IMR-90 (cell line): ENCODE results near the gene FOXO6. TPM values are rescaled to one million over a fixed set of nuclear protein-coding genes. Genes with fewer than 3 reads are reported as not detected.

Source experiments
- ATAC-seq: fragments of 200-7000 bp; cut with Tn5 transposase; 2 replicates; pipeline ENCODE4 v1.9.1; 2020; ENCODE audit warnings: low read depth, mild to moderate bottlenecking, moderate library complexity
- BruUV-seq: library from RNA; stranded (reverse); fragments of 400-500 nt; replicated peaks from 2 replicates; lab custom pipeline; 2021; lab: Mats Ljungman, UMichigan
- CTCF ChIA-PET: fragments of 300-600 bp; formaldehyde crosslinking; extraction: SDS; loops from one replicate; lab custom pipeline; 2021; ENCODE audit warnings: antibody characterized with exemption; lab: Yijun Ruan, JAX
- POLR2A ChIA-PET: fragments of 300-600 bp; sonication (Branson Sonifier 250); formaldehyde crosslinking; loops from one replicate; lab custom pipeline; 2022; ENCODE audit warnings: antibody characterized with exemption; ENCODE audit not compliant: unreplicated experiment; lab: Charles Lee
- DNase-seq: peaks from one replicate; pipeline ENCODE4 v3.0.0; 2013
- H2AFZ ChIP-seq: replicated peaks from 2 replicates; pipeline ENCODE3; 2013; ENCODE audit warnings: low read length, mild to moderate bottlenecking; ENCODE audit not compliant: poor library complexity
- H2AK5ac ChIP-seq: 2 replicates; pipeline ENCODE4 v1.6.1; 2013; ENCODE audit warnings: low read depth, low read length, inconsistent platforms
- H2AK9ac ChIP-seq: replicated peaks from 2 replicates; pipeline ENCODE3; 2013; ENCODE audit warnings: mild to moderate bottlenecking, low read depth, low read length, moderate library complexity; ENCODE audit not compliant: poor library complexity
- H2BK120ac ChIP-seq: 2 replicates; pipeline ENCODE4 v1.6.1; 2013; ENCODE audit warnings: low read depth, low read length, inconsistent platforms
- H2BK15ac ChIP-seq: 3 replicates; pipeline ENCODE4 v1.6.1; 2013; ENCODE audit warnings: low read depth, low read length, inconsistent platforms
- H2BK20ac ChIP-seq: 2 replicates; pipeline ENCODE4 v1.6.1; 2013; ENCODE audit warnings: low read depth, mild to moderate bottlenecking, inconsistent platforms, low read length, moderate library complexity
- H2BK5ac ChIP-seq: 2 replicates; pipeline ENCODE4 v1.6.1; 2013; ENCODE audit warnings: mild to moderate bottlenecking, low read depth, low read length, inconsistent platforms; ENCODE audit not compliant: poor library complexity, severe bottlenecking
- H3K14ac ChIP-seq: replicated peaks from 2 replicates; pipeline ENCODE4 v1.6.1; 2013; ENCODE audit warnings: low read depth, low read length, inconsistent platforms
- H3K18ac ChIP-seq: 2 replicates; pipeline ENCODE4 v1.6.1; 2013; ENCODE audit warnings: low read depth, low read length, control low read depth
- H3K23ac ChIP-seq: 2 replicates; pipeline ENCODE4 v1.6.1; 2013; ENCODE audit warnings: low read depth, low read length, inconsistent platforms
- H3K27ac ChIP-seq: 2 replicates; pipeline ENCODE4 v1.5.1; 2013; ENCODE audit warnings: mild to moderate bottlenecking, control low read depth, low read length; ENCODE audit not compliant: insufficient read depth
- H3K27me3 ChIP-seq: 2 replicates; pipeline ENCODE4 v1.6.1; 2013; ENCODE audit warnings: low read length; ENCODE audit not compliant: control insufficient read depth, insufficient read depth
- H3K36me3 ChIP-seq: 2 replicates; pipeline ENCODE4 v1.6.1; 2013; ENCODE audit warnings: low read length, mixed read lengths; ENCODE audit not compliant: control insufficient read depth, insufficient read depth
- H3K4ac ChIP-seq: 2 replicates; pipeline ENCODE4 v1.6.1; 2013; ENCODE audit warnings: low read depth, low read length, inconsistent platforms
- H3K4me1 ChIP-seq: 2 replicates; pipeline ENCODE4 v1.6.1; 2013; ENCODE audit warnings: low read length, mixed read lengths; ENCODE audit not compliant: control insufficient read depth, insufficient read depth
- H3K4me2 ChIP-seq: 2 replicates; pipeline ENCODE4 v1.6.1; 2013; ENCODE audit warnings: low read depth, mild to moderate bottlenecking, control low read depth, low read length, moderate library complexity
- H3K4me3 ChIP-seq: 2 replicates; pipeline ENCODE4 v1.5.1; 2013; ENCODE audit warnings: low read depth, mild to moderate bottlenecking, control low read depth, low read length, moderate library complexity; ENCODE audit not compliant: insufficient read depth
- H3K56ac ChIP-seq: 2 replicates; pipeline ENCODE4 v1.6.1; 2013; ENCODE audit warnings: low read length, inconsistent platforms; ENCODE audit not compliant: insufficient read depth; ENCODE audit errors: extremely low read depth
- H3K79me1 ChIP-seq, 2 experiments: 2 replicates each; pipeline ENCODE4 v1.6.1; 2013; ENCODE audit warnings: low read length in 2 of 2, inconsistent platforms in 1 of 2, low read depth in 1 of 2
- H3K9ac ChIP-seq: 2 replicates; pipeline ENCODE4 v1.6.1; 2013; ENCODE audit warnings: low read depth, low read length, control low read depth
- H3K9me1 ChIP-seq: 2 replicates; pipeline ENCODE4 v1.6.1; 2013; ENCODE audit warnings: low read length, inconsistent platforms; ENCODE audit not compliant: insufficient read depth
- H3K9me3 ChIP-seq: 2 replicates; pipeline ENCODE4 v1.6.1; 2013; ENCODE audit warnings: low read length; ENCODE audit not compliant: control insufficient read depth, insufficient read depth
- H4K20me1 ChIP-seq: 2 replicates; pipeline ENCODE4 v1.6.1; 2013; ENCODE audit warnings: low read length, inconsistent platforms; ENCODE audit not compliant: insufficient read depth
- H4K5ac ChIP-seq: 2 replicates; pipeline ENCODE4 v1.6.1; 2013; ENCODE audit warnings: mild to moderate bottlenecking, low read depth, low read length, control low read depth
- H4K8ac ChIP-seq, 2 experiments: 2 replicates each; pipeline ENCODE4 v1.6.1; 2013; ENCODE audit warnings: low read depth in 2 of 2, low read length in 2 of 2, control low read depth in 1 of 2, inconsistent platforms in 1 of 2
- H4K91ac ChIP-seq: 2 replicates; pipeline ENCODE4 v1.6.1; 2013; ENCODE audit warnings: low read depth, low read length, inconsistent platforms; ENCODE audit not compliant: insufficient read depth
- CHD1 ChIP-seq: IDR thresholded peaks from 2 replicates; pipeline ENCODE4 v1.6.1; 2012; ENCODE audit warnings: low read depth, low read length, improper control_type of control experiment
- MAFK ChIP-seq: IDR thresholded peaks from 2 replicates; pipeline ENCODE4 v1.6.1; 2012; ENCODE audit warnings: low read depth, low read length, improper control_type of control experiment
- MAZ ChIP-seq: IDR thresholded peaks from 2 replicates; pipeline ENCODE4 v1.6.1; 2012; ENCODE audit warnings: low read depth, mild to moderate bottlenecking, low read length, improper control_type of control experiment, moderate library complexity, borderline replicate concordance
- NFE2L2 ChIP-seq: fragments of 150-350 bp; IDR thresholded peaks from 2 replicates; pipeline ENCODE4 v1.6.1; 2016; ENCODE audit warnings: low read depth, mild to moderate bottlenecking, low read length
- RCOR1 ChIP-seq: IDR thresholded peaks from 2 replicates; pipeline ENCODE4 v1.6.1; 2012; ENCODE audit warnings: mild to moderate bottlenecking, low read length, improper control_type of control experiment; ENCODE audit not compliant: insufficient replicate concordance
- SMC3 ChIP-seq: fragments of 150-350 bp; IDR thresholded peaks from 2 replicates; pipeline ENCODE4 v1.6.1; 2016; ENCODE audit warnings: low read depth, mild to moderate bottlenecking, antibody characterized with exemption, low read length, moderate library complexity
- WGBS, 2 experiments: methylation state at CpG; one replicate each; pipeline versions ENCODE4 v1.1.5 to v1.1.7; 2013; ENCODE audit warnings: missing lambda C conversion rate in 2 of 2; ENCODE audit not compliant: insufficient read length in 1 of 2; ENCODE audit errors: extremely low coverage in 2 of 2; 5-methylcytosine and 5-hydroxymethylcytosine counted together
- dilution Hi-C: fragments of 300-500 bp; cut with HindIII; formaldehyde crosslinking; loops from one replicate; pipeline ENCODE4 v1.14.3; 2018; ENCODE audit warnings: low sequenced_read_pairs; ENCODE audit not compliant: unreplicated experiment
- in situ Hi-C: fragments of 300-500 bp; cut with MboI; formaldehyde crosslinking; loops from 3 replicates; pipeline ENCODE4 v1.14.3; 2019; ENCODE audit warnings: low sequenced_read_pairs, inconsistent platforms, mixed read lengths
- intact Hi-C: fragments of 100-400 bp; cut with micrococcal nuclease; formaldehyde crosslinking; loops from 2 replicates; pipeline ENCODE4 v1.10.0; 2022
- polyA plus RNA-seq, 3 experiments: library from polyadenylated mRNA; depleted of rRNA; stranded (reverse); fragments of >200 nt; gene quantifications; 2 replicates each; pipeline ENCODE4 v1.2.3, GENCODE V29; 2012; ENCODE audit warnings: low replicate concordance in 1 of 3
- total RNA-seq: library from RNA; depleted of rRNA; stranded (reverse); fragments of >200 nt; gene quantifications from 2 replicates; pipeline ENCODE4 v1.2.3, GENCODE V29; 2012

FOXO6 gene
- total and polyA plus RNA-seq, 2 of the 4 experiments (the other 2 are of a cell fraction): not detected

- TF ChIP-seq RCOR1 (no peak), CHD1 (no peak)
Measured at GRCh38 chr1:41394959-41395956, 34.0 kb downstream of the FOXO6 start (continued).

DNA sequence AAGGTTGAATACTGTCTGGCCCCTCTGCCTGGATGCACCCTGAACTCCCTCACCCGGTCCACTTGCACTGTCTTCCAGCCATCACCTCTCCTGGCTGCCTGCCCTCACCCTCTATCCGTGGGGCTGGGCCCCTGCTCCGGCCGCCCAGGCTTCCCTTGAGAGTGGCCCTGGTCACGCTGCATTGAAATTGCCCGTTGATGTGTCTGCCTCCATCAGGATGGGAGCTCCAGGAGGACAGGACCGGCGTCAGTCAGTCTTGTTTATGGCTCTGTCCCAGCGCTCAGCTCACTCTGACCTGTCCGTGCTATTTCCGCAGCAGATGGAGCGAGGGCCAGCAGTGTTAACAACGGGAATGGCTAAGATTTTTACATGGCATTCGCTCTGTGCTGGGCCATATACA, 34.9 kb downstream of the FOXO6 start:
- intact Hi-C loops: no loop called here
- WGBS, 2 experiments: 17% methylated on average over 12 of the region's 14 CpGs; no CpG with 5 or more reads in 1 of the 2 experiments
- Histone ChIP-seq H3K14ac (no peak overlapping the region), H4K5ac (no peak overlapping the region), H3K18ac (no peak overlapping the region), H2BK20ac (no peak overlapping the region), H3K56ac (no peak overlapping the region), H3K23ac (no peak overlapping the region), H3K9me3 (peaks cover 3% of the 10 kb centered on the region), H2BK120ac (no peak overlapping the region), H3K36me3 (no peaks in the 10 kb centered on the region), H3K4me2 (no peak overlapping the region), H3K27ac (no peak overlapping the region), H3K9ac (no peak overlapping the region), H4K20me1 (no peaks in the 10 kb centered on the region; the same call in 1 of the 2 replicates), H4K91ac (no peak overlapping the region), H2BK5ac (no peak overlapping the region), H2AK5ac (no peak overlapping the region), H2AK9ac (no peak overlapping the region), H3K9me1 (no peaks in the 10 kb centered on the region), H4K8ac (no peak overlapping the region), H3K4ac (no peak overlapping the region), H2AFZ (peak overlapping the region; percentile 54), H2BK15ac (no peak overlapping the region), H3K79me1 (no peaks in the 10 kb centered on the region), H3K4me3 (no peak overlapping the region), H3K4me1 (no peaks in the 10 kb centered on the region), H3K27me3 (peaks cover 70% of the 10 kb centered on the region)
- BruUV-seq: no TSS peak
- dilution Hi-C loops: no loop called here
- CTCF ChIA-PET: no interaction called here
- in situ Hi-C loops: no loop called here
- POLR2A ChIA-PET: no interaction called here
- no peak; the same call in 1 of the 2 replicates for ATAC-seq
- DNase-seq: no peak
- TF ChIP-seq CHD1: no peak
- no peak for TF ChIP-seq SMC3
- no peak for TF ChIP-seq RCOR1
- TF ChIP-seq MAFK: no peak
- no peak for TF ChIP-seq NFE2L2
- no peak for TF ChIP-seq MAZ
